Kidney epithelial cell (primary cell): ENCODE results near the gene LONP2. TPM values are rescaled to one million over a fixed set of nuclear protein-coding genes. Genes with fewer than 3 reads are reported as not detected.

ENCODE experiments used
- DNase-seq: peaks from one replicate; pipeline ENCODE4 v3.0.0-alpha.2; 2010; ENCODE audit warnings: low read depth
- H3K27me3 ChIP-seq: 2 replicates; pipeline ENCODE4 v1.6.0; 2011; ENCODE audit warnings: low read length; ENCODE audit not compliant: control insufficient read depth, insufficient read depth
- H3K36me3 ChIP-seq: 2 replicates; pipeline ENCODE4 v1.5.1; 2011; ENCODE audit warnings: low read length; ENCODE audit not compliant: control insufficient read depth, insufficient read depth
- H3K4me3 ChIP-seq: 2 replicates; pipeline ENCODE4 v1.5.1; 2011; ENCODE audit warnings: low read depth, mild to moderate bottlenecking, control low read depth, low read length
- CTCF ChIP-seq: IDR thresholded peaks from 2 replicates; pipeline ENCODE4 v1.5.1; 2011; ENCODE audit warnings: mild to moderate bottlenecking, moderate library complexity, low read length, control low read depth, inconsistent platforms; ENCODE audit not compliant: insufficient read depth, poor library complexity, severe bottlenecking
- total RNA-seq: library from RNA; depleted of rRNA; stranded (reverse); fragments of >200 nt; gene quantifications from 2 replicates; pipeline ENCODE4 v1.2.3, GENCODE V29; 2015

The LONP2 gene
- total RNA-seq, 1 donor from 2014 or later = 29.1 TPM

- Histone ChIP-seq H3K4me3 (peak within 1 kb of the TSS; percentile 69), H3K27me3 (no peaks in the 10 kb centered on the region), H3K36me3 (no peaks in the 10 kb centered on the region)
- no peak for TF ChIP-seq CTCF
- no peak for DNase-seq
These were observed 141.4 kb downstream of the LONP2 start, which contains the start of gene SIAH1 for GRCh38 chr16:48385253-48386150. Gene SIAH1, minus strand, starts transcription at chr16:48385413. Its CDS starts 22,985 bp downstream, at chr16:48362428.

- TF ChIP-seq CTCF = no peak
- Histone ChIP-seq H3K27me3 (no peaks in the 10 kb centered on the region), H3K36me3 (no peaks in the 10 kb centered on the region), H3K4me3 (no peak overlapping the region)
- no peak for DNase-seq
These were observed 142.6 kb downstream of the LONP2 start for GRCh38 chr16:48386559-48387312.

- DNase-seq = no peak
- no peak overlapping the region for H3K4me3 ChIP-seq
- H3K36me3 ChIP-seq = no peaks in the 10 kb centered on the region
- H3K27me3 ChIP-seq = no peaks in the 10 kb centered on the region
- no peak for TF ChIP-seq CTCF
These were observed 148.3 kb downstream of the LONP2 start for GRCh38 chr16:48392407-48392806.

- H3K27me3 ChIP-seq = no peaks in the 10 kb centered on the region
- no peak overlapping the region for H3K4me3 ChIP-seq
- H3K36me3 ChIP-seq = no peaks in the 10 kb centered on the region
- DNase-seq = no peak
- TF ChIP-seq CTCF = no peak
These were observed 149.6 kb downstream of the LONP2 start for GRCh38 chr16:48393485-48394354.

- Histone ChIP-seq H3K27me3 (no peaks in the 10 kb centered on the region), H3K4me3 (no peak overlapping the region), H3K36me3 (no peaks in the 10 kb centered on the region)
- no peak for TF ChIP-seq CTCF
- no peak for DNase-seq
These were observed 150.2 kb downstream of the LONP2 start for GRCh38 chr16:48394355-48394703.
